Loucy (cell line): ENCODE data around the gene COL21A1.

ENCODE experiments used
- CTCF ChIP-seq: fragments of 200-600 bp; sonication (generic); conservative IDR thresholded peaks from 2 replicates; pipeline ENCODE4 v1.5.1; 2014; ENCODE audit warnings: mild to moderate bottlenecking, antibody characterized with exemption, low read length
- EZH2phosphoT487 ChIP-seq: fragments of 200-600 bp; IDR thresholded peaks from 2 replicates; pipeline ENCODE4 v1.6.1; 2018; ENCODE audit warnings: antibody characterized with exemption, mild to moderate bottlenecking, moderate library complexity, borderline replicate concordance

GRCh38 chr6:56244528-56245253 lies 2.7 kb downstream of the COL21A1 start:
- TF ChIP-seq CTCF (no peak), EZH2phosphoT487 (no peak)
